ENCODE results near the gene C20orf173. TPM values are rescaled to one million over a fixed set of nuclear protein-coding genes. Genes with fewer than 3 reads are reported as not detected.

Gene C20orf173
- total and polyA plus RNA-seq, 2 of the 13 experiments (the other 11 are each of a cell fraction or from before 2014, with no cell fraction given) = not detected

DNA sequence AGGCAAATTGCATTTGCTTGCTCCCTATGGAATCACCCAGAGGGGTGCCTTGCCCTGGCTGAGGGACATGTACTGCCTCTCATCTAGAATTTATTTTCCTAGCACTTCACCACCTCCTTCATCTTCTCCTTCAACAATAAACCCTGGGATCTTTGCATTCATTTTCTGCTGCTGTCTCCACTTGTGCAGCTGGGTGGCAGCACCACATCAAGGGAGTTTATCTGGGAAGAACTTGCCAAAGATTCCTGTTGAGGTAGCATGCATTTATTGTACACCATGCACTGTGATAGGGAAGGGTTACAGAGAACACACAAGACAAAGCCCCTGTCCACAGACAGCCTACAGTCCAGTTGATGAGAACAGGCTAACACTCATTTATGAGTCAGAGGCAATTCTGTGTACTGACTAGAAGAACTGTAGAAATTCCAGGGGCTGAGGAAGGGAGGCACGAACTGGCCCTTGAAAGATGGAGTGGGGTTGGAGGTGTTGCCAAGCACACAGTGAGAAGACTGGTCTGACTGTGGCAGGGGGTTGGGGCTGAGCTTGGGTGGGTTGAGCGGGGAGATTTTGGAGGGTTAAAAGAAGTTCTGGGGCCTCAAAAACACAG, 17.5 kb downstream of the C20orf173 start (continued):
- TF ChIP-seq STAG1 (CRISPR knock-in tag; IDR thresholded peaks at IDR 0.05) (peak; percentile 89), ZNF251 (CRISPR knock-in tag; IDR thresholded peaks at IDR 0.05) (no peak), RAD21 (CRISPR knock-in tag; IDR thresholded peaks at IDR 0.05) (peak; percentile 49; the same call in 1 of the 2 replicates), SMC3 (IDR thresholded peaks at IDR 0.05; ENCODE audit: low read length) (peak; percentile 76), MIXL1 (CRISPR knock-in tag; IDR thresholded peaks at IDR 0.05) (0 out of 2 replicates have a peak, but pooled peaks have one; percentile 16), ZNF34 (CRISPR knock-in tag; IDR thresholded peaks at IDR 0.05; ENCODE audit: borderline replicate concordance) (no peak), IRF2 (CRISPR knock-in tag; IDR thresholded peaks at IDR 0.05) (0 out of 2 replicates have a peak, but pooled peaks have one; percentile 21), ZNF451 (CRISPR knock-in tag; IDR thresholded peaks at IDR 0.05) (0 out of 2 replicates have a peak, but pooled peaks have one; percentile 24), TGIF2 (CRISPR knock-in tag; IDR thresholded peaks at IDR 0.05) (no peak), NAIF1 (CRISPR knock-in tag; IDR thresholded peaks at IDR 0.05; ENCODE audit: borderline replicate concordance) (no peak), KDM4B (CRISPR knock-in tag; IDR thresholded peaks at IDR 0.05) (no peak)
- TF ChIP-seq, protein P1, sequence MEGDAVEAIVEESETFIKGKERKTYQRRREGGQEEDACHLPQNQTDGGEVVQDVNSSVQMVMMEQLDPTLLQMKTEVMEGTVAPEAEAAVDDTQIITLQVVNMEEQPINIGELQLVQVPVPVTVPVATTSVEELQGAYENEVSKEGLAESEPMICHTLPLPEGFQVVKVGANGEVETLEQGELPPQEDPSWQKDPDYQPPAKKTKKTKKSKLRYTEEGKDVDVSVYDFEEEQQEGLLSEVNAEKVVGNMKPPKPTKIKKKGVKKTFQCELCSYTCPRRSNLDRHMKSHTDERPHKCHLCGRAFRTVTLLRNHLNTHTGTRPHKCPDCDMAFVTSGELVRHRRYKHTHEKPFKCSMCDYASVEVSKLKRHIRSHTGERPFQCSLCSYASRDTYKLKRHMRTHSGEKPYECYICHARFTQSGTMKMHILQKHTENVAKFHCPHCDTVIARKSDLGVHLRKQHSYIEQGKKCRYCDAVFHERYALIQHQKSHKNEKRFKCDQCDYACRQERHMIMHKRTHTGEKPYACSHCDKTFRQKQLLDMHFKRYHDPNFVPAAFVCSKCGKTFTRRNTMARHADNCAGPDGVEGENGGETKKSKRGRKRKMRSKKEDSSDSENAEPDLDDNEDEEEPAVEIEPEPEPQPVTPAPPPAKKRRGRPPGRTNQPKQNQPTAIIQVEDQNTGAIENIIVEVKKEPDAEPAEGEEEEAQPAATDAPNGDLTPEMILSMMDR (CRISPR knock-in tag; IDR thresholded peaks at IDR 0.05) = peak; percentile 88
- TF ChIP-seq, protein P2, sequence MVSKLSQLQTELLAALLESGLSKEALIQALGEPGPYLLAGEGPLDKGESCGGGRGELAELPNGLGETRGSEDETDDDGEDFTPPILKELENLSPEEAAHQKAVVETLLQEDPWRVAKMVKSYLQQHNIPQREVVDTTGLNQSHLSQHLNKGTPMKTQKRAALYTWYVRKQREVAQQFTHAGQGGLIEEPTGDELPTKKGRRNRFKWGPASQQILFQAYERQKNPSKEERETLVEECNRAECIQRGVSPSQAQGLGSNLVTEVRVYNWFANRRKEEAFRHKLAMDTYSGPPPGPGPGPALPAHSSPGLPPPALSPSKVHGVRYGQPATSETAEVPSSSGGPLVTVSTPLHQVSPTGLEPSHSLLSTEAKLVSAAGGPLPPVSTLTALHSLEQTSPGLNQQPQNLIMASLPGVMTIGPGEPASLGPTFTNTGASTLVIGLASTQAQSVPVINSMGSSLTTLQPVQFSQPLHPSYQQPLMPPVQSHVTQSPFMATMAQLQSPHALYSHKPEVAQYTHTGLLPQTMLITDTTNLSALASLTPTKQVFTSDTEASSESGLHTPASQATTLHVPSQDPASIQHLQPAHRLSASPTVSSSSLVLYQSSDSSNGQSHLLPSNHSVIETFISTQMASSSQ (IDR thresholded peaks at IDR 0.05; ENCODE audit: low read depth) = no peak
- TF ChIP-seq, protein P2 (CRISPR knock-in tag; IDR thresholded peaks at IDR 0.05; ENCODE audit: borderline replicate concordance) = no peak
